NCI-H2081 (cell line): ENCODE data around the gene CD3G.
"Not testable (repeated sequence)": the region's sequence is repeated elsewhere in the genome, so short reads cannot be mapped to it uniquely, and the experiment has no call there.

Experiments used
- DNase-seq, 2 experiments: peaks; one replicate each; lab custom pipeline; 2025; lab: John Stamatoyannopoulos, UW

The CD3G gene

GRCh38 chr11:118343981-118344515 is at the start of gene CD3G:
Gene CD3G (plus strand): TSS chr11:118344344. CDS start chr11:118344424, 80 bp downstream.
- DNase-seq, result no peak

- DNase-seq, result no peak
These were observed 48.9 kb upstream of the CD3G start for GRCh38 chr11:118295199-118295598.

- DNase-seq, result no peak
These were observed 48.2 kb upstream of the CD3G start for GRCh38 chr11:118295815-118296454.

GRCh38 chr11:118301600-118302195 is 42.4 kb upstream of the CD3G start:
- DNase-seq, result no peak

- no peak for DNase-seq
These were observed 39.9 kb upstream of the CD3G start for GRCh38 chr11:118304227-118304567.

- DNase-seq, result no peak
These were observed 39.4 kb upstream of the CD3G start, which contains the start of gene CD3E for GRCh38 chr11:118304568-118305248. Gene CD3E (plus strand): TSS chr11:118304730. CDS start chr11:118304953, 223 bp downstream.

GRCh38 chr11:118305726-118306125 is 38.4 kb upstream of the CD3G start:
- no peak for DNase-seq

- no peak for DNase-seq
These were observed 37.6 kb upstream of the CD3G start for GRCh38 chr11:118306556-118306955.

GRCh38 chr11:118308995-118309528 is 35.1 kb upstream of the CD3G start:
- DNase-seq, result not testable (repeated sequence)

- no peak for DNase-seq
These were observed 33.9 kb upstream of the CD3G start for GRCh38 chr11:118310271-118310670.

- DNase-seq, result no peak
These were observed 33.2 kb upstream of the CD3G start for GRCh38 chr11:118310781-118311485.

- DNase-seq, result no peak
These were observed 32.6 kb upstream of the CD3G start for GRCh38 chr11:118311518-118311917.

GRCh38 chr11:118312328-118312727 is 31.8 kb upstream of the CD3G start:
- DNase-seq, result no peak

- DNase-seq, result no peak
These were observed 30.9 kb upstream of the CD3G start for GRCh38 chr11:118313242-118313641.

- no peak for DNase-seq
These were observed 29.1 kb upstream of the CD3G start for GRCh38 chr11:118314988-118315411.

- DNase-seq, result no peak
These were observed 26.0 kb upstream of the CD3G start for GRCh38 chr11:118318124-118318523.

GRCh38 chr11:118318581-118319336 is 25.4 kb upstream of the CD3G start:
- DNase-seq, result no peak

GRCh38 chr11:118319337-118319707 is 24.8 kb upstream of the CD3G start:
- no peak for DNase-seq

- no peak for DNase-seq
These were observed 23.6 kb upstream of the CD3G start for GRCh38 chr11:118320515-118320914.

GRCh38 chr11:118321386-118322082 is 22.6 kb upstream of the CD3G start:
- no peak for DNase-seq

- no peak for DNase-seq
These were observed 21.4 kb upstream of the CD3G start for GRCh38 chr11:118322721-118323120.
